A673 (cell line): Measurements from ENCODE around the gene LATS2. TPM values are rescaled to one million over a fixed set of nuclear protein-coding genes. Genes with fewer than 3 reads are reported as not detected.
A peak's percentile ranks its signal among the peaks of the same experiment; 100 is the strongest.

ENCODE experiments used
- Bru-seq: library from RNA; stranded (reverse); fragments of 400-500 nt; gene quantifications from one replicate; lab custom pipeline; 2021; lab: Mats Ljungman, UMichigan
- BruChase-seq, 2 experiments: library from RNA; stranded (reverse); fragments of 400-500 nt; gene quantifications; one replicate each; lab custom pipeline; 2021; lab: Mats Ljungman, UMichigan
- BruUV-seq: library from RNA; stranded (reverse); fragments of 400-500 nt; replicated peaks from 2 replicates; lab custom pipeline; 2021; lab: Mats Ljungman, UMichigan
- CTCF ChIA-PET: fragments of 300-600 bp; sonication (Branson Sonifier 250); formaldehyde crosslinking; loops from one replicate; lab custom pipeline; 2022; ENCODE audit warnings: antibody characterized with exemption; lab: Charles Lee
- POLR2A ChIA-PET: fragments of 300-600 bp; sonication (Branson Sonifier 250); formaldehyde crosslinking; loops from one replicate; lab custom pipeline; 2022; ENCODE audit warnings: antibody characterized with exemption; ENCODE audit not compliant: low non-redundant PET; lab: Charles Lee
- DNase-seq: peaks from one replicate; pipeline ENCODE4 v3.0.0-alpha.2; 2015; ENCODE audit warnings: low spot score
- H3K27ac ChIP-seq: fragments of 200-600 bp; sonication (generic); 2 replicates; pipeline ENCODE4 v1.5.1; 2016; ENCODE audit warnings: mixed run types, low read depth, mild to moderate bottlenecking, mixed read lengths, antibody characterized with exemption, low read length; ENCODE audit not compliant: poor library complexity, severe bottlenecking
- H3K27me3 ChIP-seq: fragments of 200-600 bp; sonication (generic); replicated peaks from 2 replicates; pipeline ENCODE4 v1.6.1; 2017; ENCODE audit warnings: mixed run types, low read depth, mild to moderate bottlenecking, mixed read lengths, antibody characterized with exemption, low read length; ENCODE audit not compliant: insufficient read depth, poor library complexity
- H3K36me3 ChIP-seq: fragments of 200-600 bp; sonication (generic); 2 replicates; pipeline ENCODE4 v1.6.1; 2016; ENCODE audit warnings: mixed run types, mild to moderate bottlenecking, mixed read lengths, antibody characterized with exemption, low read length; ENCODE audit not compliant: insufficient read depth, poor library complexity, severe bottlenecking
- H3K4me1 ChIP-seq: fragments of 200-600 bp; sonication (generic); 2 replicates; pipeline ENCODE4 v1.6.1; 2017; ENCODE audit warnings: mixed run types, mild to moderate bottlenecking, mixed read lengths, antibody characterized with exemption, low read length; ENCODE audit not compliant: insufficient read depth, poor library complexity, severe bottlenecking
- H3K4me3 ChIP-seq: fragments of 200-600 bp; sonication (generic); 2 replicates; pipeline ENCODE4 v1.5.1; 2016; ENCODE audit warnings: low read depth, mixed run types, mild to moderate bottlenecking, mixed read lengths, low read length; ENCODE audit not compliant: poor library complexity, severe bottlenecking
- H3K9me3 ChIP-seq: fragments of 200-600 bp; sonication (generic); 2 replicates; pipeline ENCODE4 v1.6.1; 2016; ENCODE audit warnings: mixed run types, low read depth, mild to moderate bottlenecking, mixed read lengths, antibody characterized with exemption, low read length; ENCODE audit not compliant: poor library complexity, severe bottlenecking
- CTCF ChIP-seq: fragments of 300-800, 200-600 bp; sonication (generic); conservative IDR thresholded peaks from 2 replicates; pipeline ENCODE4 v1.5.1; 2017; ENCODE audit warnings: low read depth, mild to moderate bottlenecking, antibody characterized with exemption, low read length, moderate library complexity, mixed read lengths
- EZH2 ChIP-seq: fragments of 200-600 bp; sonication (generic); IDR thresholded peaks from 2 replicates; pipeline ENCODE4 v1.6.1; 2017; ENCODE audit warnings: borderline replicate concordance, low read depth, mild to moderate bottlenecking, mixed read lengths, antibody characterized with exemption, low read length; ENCODE audit not compliant: poor library complexity, severe bottlenecking
- intact Hi-C: fragments of 100-400 bp; cut with micrococcal nuclease; formaldehyde crosslinking; loops from one replicate; pipeline ENCODE4 v1.10.0; 2022; ENCODE audit not compliant: unreplicated experiment
- long read RNA-seq: library from polyadenylated mRNA; stranded (forward); transcript quantifications from one replicate; pipeline ENCODE4 v2.0.0, GENCODE V29; 2022
- total RNA-seq: library from RNA; stranded (reverse); gene quantifications from 2 replicates; pipeline ENCODE4 v1.2.3, GENCODE V29; 2021

LATS2 gene
- 13.1 and 14.2 TPM in 2 replicates for total RNA-seq
- Bru-seq, nascent RNA, result percentile 68 among the genes with signal in this experiment
- BruChase-seq, experiment 1, labeled RNA remaining after a 2-hour chase, result percentile 68 among the genes with signal in this experiment
- percentile 59 among the genes with signal in this experiment for BruChase-seq, experiment 2, labeled RNA remaining after a 6-hour chase
- long read RNA-seq, full-length matches to known transcripts, result 2 of 12 reads
- long read RNA-seq, partial matches to known transcripts, result 5 of 12 reads
- long read RNA-seq, other reads (novel, unspliced or antisense), result 5 of 12 reads

GRCh38 chr13:21061029-21061763 is at the start of gene LATS2:
Gene LATS2 (minus strand): TSS chr13:21061586. CDS start chr13:21046026, 15,560 bp downstream.
- TF ChIP-seq CTCF, result no peak
- no peak for TF ChIP-seq EZH2
- no TSS peak for BruUV-seq

GRCh38 chr13:21109168-21109567 is 47.8 kb upstream of the LATS2 start:
- no peaks in the 10 kb centered on the region for H3K36me3 ChIP-seq
- H3K27me3 ChIP-seq, result no peaks in the 10 kb centered on the region
- no peaks in the 10 kb centered on the region for H3K9me3 ChIP-seq
- peaks cover 12% of the 10 kb centered on the region for H3K4me1 ChIP-seq
- intact Hi-C loops, result no loop called here
- H3K27ac ChIP-seq, result no peak overlapping the region
- H3K4me3 ChIP-seq, result no peak overlapping the region
- no peak for TF ChIP-seq CTCF
- TF ChIP-seq EZH2, result no peak
- ChIA-PET CTCF (no interaction called here), POLR2A (no interaction called here)
- no TSS peak for BruUV-seq
- no peak for DNase-seq

More at GRCh38 chr13:21061029-21061763, at the start of gene LATS2:
- Histone ChIP-seq H3K4me1 (peaks cover 22% of the 10 kb centered on the region), H3K4me3 (peak within 1 kb of the TSS; percentile 99), H3K9me3 (no peaks in the 10 kb centered on the region), H3K36me3 (no peaks in the 10 kb centered on the region), H3K27ac (peak within 1 kb of the TSS; percentile 93), H3K27me3 (no peaks in the 10 kb centered on the region)
- intact Hi-C loops, result loop anchor here (5.0 to 10.0 kb wide), 2 partner anchors 74 to 119 kb away; no protein-coding TSS in a partner anchor
- peak; percentile 88 for DNase-seq
- ChIA-PET POLR2A (interaction anchor here (0.7 kb wide), 1 partner anchor 13 kb away, joined by 3 read pairs; no protein-coding TSS in a partner anchor), CTCF (no interaction called here)

- ChIA-PET POLR2A (no interaction called here), CTCF (no interaction called here)
- intact Hi-C loops, result no loop called here
- no peaks in the 10 kb centered on the region for H3K27me3 ChIP-seq
- BruUV-seq, result no TSS peak
- TF ChIP-seq CTCF (no peak), EZH2 (no peak)
- H3K36me3 ChIP-seq, result no peaks in the 10 kb centered on the region
- H3K9me3 ChIP-seq, result no peaks in the 10 kb centered on the region
- no peak for DNase-seq
- peaks cover 11% of the 10 kb centered on the region for H3K4me1 ChIP-seq
- peak overlapping the region; percentile 10 for H3K27ac ChIP-seq
- H3K4me3 ChIP-seq, result no peak overlapping the region
Observed at GRCh38 chr13:21106089-21106488, 44.7 kb upstream of the LATS2 start.
